GM12878 (cell line): ENCODE data around the gene FOXL1. TPM values are rescaled to one million over a fixed set of nuclear protein-coding genes. Genes with fewer than 3 reads are reported as not detected.

ENCODE experiments used
- ATAC-seq: fragments of 200-7000 bp; cut with Tn5 transposase; 3 replicates; pipeline ENCODE4 v1.9.1; 2020; ENCODE audit warnings: mild to moderate bottlenecking, moderate library complexity
- BruUV-seq: library from RNA; stranded (reverse); fragments of 400-500 nt; replicated peaks from 2 replicates; lab custom pipeline; 2021; lab: Mats Ljungman, UMichigan
- CTCF ChIA-PET: fragments of 300-600 bp; sonication (Branson Sonifier 250); formaldehyde crosslinking; extraction: SDS; loops from one replicate; lab custom pipeline; 2021; ENCODE audit warnings: inconsistent platforms; lab: Yijun Ruan, JAX
- POLR2A ChIA-PET: fragments of 350-600 bp; formaldehyde crosslinking; extraction: SDS; loops from one replicate; lab custom pipeline; 2021; ENCODE audit warnings: inconsistent platforms; lab: Charles Lee
- RAD21 ChIA-PET: fragments of 300-600 bp; sonication (Branson Sonifier 250); formaldehyde crosslinking; loops from one replicate; lab custom pipeline; 2023; ENCODE audit warnings: antibody characterized with exemption; ENCODE audit not compliant: unreplicated experiment; lab: Charles Lee
- SMC1A ChIA-PET: fragments of 300-600 bp; sonication (Branson Sonifier 250); formaldehyde crosslinking; loops from one replicate; lab custom pipeline; 2023; ENCODE audit not compliant: unreplicated experiment, uncharacterized antibody; lab: Charles Lee
- DNase-seq: peaks from one replicate; pipeline ENCODE4 v3.0.0-alpha.2; 2011; ENCODE audit warnings: low read depth, low spot score
- FAIRE-seq: peaks from 3 replicates; lab custom pipeline; 2011; peaks lifted over from hg19 to GRCh38; lab: Jason Lieb, UNC
- H2AFZ ChIP-seq: 2 replicates; pipeline ENCODE4 v1.6.0; 2011; ENCODE audit warnings: low read depth, low read length, control low read depth; ENCODE audit not compliant: control insufficient read depth
- H3K27ac ChIP-seq: 2 replicates; pipeline ENCODE4 v1.5.1; 2011; ENCODE audit warnings: control low read depth; ENCODE audit not compliant: control insufficient read depth, insufficient read depth
- H3K27me3 ChIP-seq, 2 experiments: replicated peaks in 1 of 2; 2 replicates each; pipeline versions ENCODE4 v1.6.0 to v1.6.1; 2011; ENCODE audit warnings: low read length in 1 of 2; ENCODE audit not compliant: control insufficient read depth in 2 of 2, insufficient read depth in 2 of 2
- H3K36me3 ChIP-seq, 2 experiments: 2 replicates each; pipeline ENCODE4 v1.5.1; 2011; ENCODE audit warnings: low read length in 1 of 2; ENCODE audit not compliant: control insufficient read depth in 2 of 2, insufficient read depth in 2 of 2
- H3K4me1 ChIP-seq: 2 replicates; pipeline ENCODE4 v1.6.1; 2011; ENCODE audit warnings: mild to moderate bottlenecking, low read length, moderate library complexity, mixed read lengths; ENCODE audit not compliant: control insufficient read depth, insufficient read depth
- H3K4me2 ChIP-seq: 2 replicates; pipeline ENCODE4 v1.6.0; 2011; ENCODE audit warnings: control low read depth; ENCODE audit not compliant: control insufficient read depth, insufficient read depth
- H3K4me3 ChIP-seq: fragments of 200-600 bp; sonication (generic); 2 replicates; pipeline ENCODE4 v1.5.1; 2016
- H3K79me2 ChIP-seq: 2 replicates; pipeline ENCODE4 v1.6.0; 2011; ENCODE audit warnings: low read length; ENCODE audit not compliant: control insufficient read depth, insufficient read depth
- H3K9ac ChIP-seq: 2 replicates; pipeline ENCODE4 v1.8.0; 2011; ENCODE audit warnings: low read length, control low read depth, mixed read lengths; ENCODE audit not compliant: control insufficient read depth, insufficient read depth
- H3K9me3 ChIP-seq: replicated peaks from 3 replicates; pipeline ENCODE4 v1.5.1; 2011; ENCODE audit warnings: mild to moderate bottlenecking, low read length; ENCODE audit not compliant: control insufficient read depth, insufficient read depth
- H4K20me1 ChIP-seq: 2 replicates; pipeline ENCODE4 v1.6.0; 2011; ENCODE audit not compliant: control insufficient read depth, insufficient read depth
- ATF2 ChIP-seq: IDR thresholded peaks from 2 replicates; pipeline ENCODE4 v1.6.1; 2012; ENCODE audit warnings: low read length, inconsistent platforms
- BMI1 ChIP-seq: fragments of 450-650 bp; IDR thresholded peaks from 2 replicates; pipeline ENCODE4 v1.6.1; 2016; ENCODE audit warnings: mild to moderate bottlenecking, moderate library complexity, borderline replicate concordance
- CHD1 ChIP-seq: IDR thresholded peaks from 2 replicates; pipeline ENCODE4 v1.6.1; 2012; ENCODE audit warnings: low read depth, low read length, improper control_type of control experiment
- MAX ChIP-seq: IDR thresholded peaks from 2 replicates; pipeline ENCODE4 v1.6.1; 2012; ENCODE audit warnings: low read depth, low read length, improper control_type of control experiment
- PAX5 ChIP-seq: IDR thresholded peaks from 2 replicates; pipeline ENCODE4 v1.6.1; 2011; ENCODE audit warnings: low read depth, low read length, borderline replicate concordance
- RELA ChIP-seq: fragments of 450-650 bp; IDR thresholded peaks from 2 replicates; pipeline ENCODE4 v1.8.0; 2014; ENCODE audit warnings: borderline replicate concordance; ENCODE audit not compliant: partially characterized antibody
- SMARCA5 ChIP-seq: fragments of 450-650 bp; IDR thresholded peaks from 2 replicates; pipeline ENCODE4 v1.6.1; 2017; ENCODE audit warnings: mild to moderate bottlenecking
- SPI1 ChIP-seq: IDR thresholded peaks from 2 replicates; pipeline ENCODE4 v1.6.1; 2011; ENCODE audit warnings: low read depth, mild to moderate bottlenecking, low read length, moderate library complexity, borderline replicate concordance; ENCODE audit not compliant: insufficient read depth
- SUZ12 ChIP-seq: fragments of 200-600 bp; sonication (generic); IDR thresholded peaks from one replicate; pipeline ENCODE4 v1.6.1; 2018; ENCODE audit warnings: antibody characterized with exemption, mild to moderate bottlenecking; ENCODE audit not compliant: unreplicated experiment
- YY1 ChIP-seq: IDR thresholded peaks from 2 replicates; pipeline ENCODE4 v1.6.1; 2011; ENCODE audit warnings: low read depth, mild to moderate bottlenecking, low read length
- ZBTB11 ChIP-seq: fragments of 450-650 bp; formaldehyde crosslinking; IDR thresholded peaks from 2 replicates; pipeline ENCODE4 v1.5.0; 2022; ENCODE audit warnings: mild to moderate bottlenecking, missing genetic modification characterization
- ZSCAN29 ChIP-seq: fragments of 450-650 bp; IDR thresholded peaks from 2 replicates; pipeline ENCODE4 v1.6.1; 2017; ENCODE audit warnings: mild to moderate bottlenecking, moderate library complexity
- WGBS: methylation state at CpG from one replicate; pipeline ENCODE4 v1.1.6; 2016; ENCODE audit warnings: low lambda C conversion rate; ENCODE audit not compliant: insufficient replicate concordance, insufficient coverage; ENCODE audit errors: missing lambda C conversion rate; 5-methylcytosine and 5-hydroxymethylcytosine counted together
- in situ Hi-C: fragments of 300-500 bp; cut with MboI; formaldehyde crosslinking; loops from 9 replicates; pipeline ENCODE4 v1.14.3; 2018; ENCODE audit warnings: mixed read lengths
- intact Hi-C: fragments of 100-400 bp; cut with micrococcal nuclease; formaldehyde crosslinking; loops from one replicate; pipeline ENCODE4 v1.14.2; 2022; ENCODE audit not compliant: unreplicated experiment
- polyA plus RNA-seq, 11 experiments: library from polyadenylated mRNA; depleted of rRNA in 4 of 11; unstranded in 6 of 11; stranded (reverse) in 5 of 11; fragments of >200 nt; fragmentation: Nextera tagmentation in 4 of 11; fragmentation: Illumina TruSeq in 1 of 11; extraction: Ambion mirVana in 4 of 11; extraction: Trizol in 1 of 11; gene quantifications; 1 replicate in 1 of 11; 2 replicates in 10 of 11; pipeline versions ENCODE4 v1.2.1 to v1.2.3, GENCODE V29; 2011 to 2016; ENCODE audit warnings: inconsistent platforms in 2 of 11, missing spikeins in 2 of 11, low read depth in 1 of 11
- total RNA-seq, 4 experiments: library from RNA; depleted of rRNA in 3 of 4; stranded (reverse); fragments of >200 nt in 3 of 4; fragmentation: Illumina TruSeq in 1 of 4; extraction: Trizol in 1 of 4; gene quantifications; 2 replicates each; pipeline versions ENCODE4 v1.2.1 to v1.2.3, GENCODE V29; 2013 to 2021

The FOXL1 gene
- total and polyA plus RNA-seq, 10 of the 15 experiments (the other 5 are each of a cell fraction or from before 2014, with no cell fraction given), result 0.05 TPM; not detected in 9

GRCh38 chr16:86609115-86609514 is 30.8 kb downstream of the FOXL1 start:
- H4K20me1 ChIP-seq, result no peaks in the 10 kb centered on the region
- intact Hi-C loops, result no loop called here
- TF ChIP-seq SUZ12 (no peak), RELA (no peak), CHD1 (no peak), ATF2 (no peak), BMI1 (no peak), MAX (no peak), ZSCAN29 (no peak), PAX5 (no peak), ZBTB11 (no peak), SPI1 (no peak), YY1 (no peak), SMARCA5 (no peak)
- ChIA-PET RAD21 (no interaction called here), POLR2A (no interaction called here), CTCF (no interaction called here), SMC1A (no interaction called here)
- H3K36me3 ChIP-seq, result no peaks in the 10 kb centered on the region
- no peak for FAIRE-seq
- H3K9me3 ChIP-seq, result no peaks in the 10 kb centered on the region; the same call in 2 of the 3 replicates
- no peak overlapping the region for H3K4me2 ChIP-seq
- in situ Hi-C loops, result no loop called here
- H3K79me2 ChIP-seq, result no peaks in the 10 kb centered on the region
- no peak for DNase-seq
- no peak for ATAC-seq
- H2AFZ ChIP-seq, result no peak overlapping the region
- H3K4me3 ChIP-seq, result no peak overlapping the region
- BruUV-seq, result no TSS peak
- WGBS, result 15% methylated on average over 6 of the region's 6 CpGs
- H3K4me1 ChIP-seq, result no peaks in the 10 kb centered on the region
- no peak overlapping the region for H3K9ac ChIP-seq
- peaks cover 0 to 1% of the 10 kb centered on the region in 2 experiments; a peak in 2 of 4 replicates for H3K27me3 ChIP-seq
- H3K27ac ChIP-seq, result no peak overlapping the region
